A549 (cell line): ENCODE results near the gene ATF3.

ENCODE experiments used
- HMGXB4 ChIP-seq: fragments of 250-450 bp; sonication (Bioruptor Pico); IDR thresholded peaks from 2 replicates; pipeline ENCODE4 v1.5.0; 2021; ENCODE audit warnings: mild to moderate bottlenecking, moderate library complexity, borderline replicate concordance
- MAX ChIP-seq: IDR thresholded peaks from 2 replicates; pipeline ENCODE4 v1.6.1; 2012
- REST ChIP-seq: fragments of 200-600 bp; sonication (generic); IDR thresholded peaks from 2 replicates; pipeline ENCODE4 v1.6.1; 2016; ENCODE audit warnings: antibody characterized with exemption, mild to moderate bottlenecking, moderate library complexity

DNA sequence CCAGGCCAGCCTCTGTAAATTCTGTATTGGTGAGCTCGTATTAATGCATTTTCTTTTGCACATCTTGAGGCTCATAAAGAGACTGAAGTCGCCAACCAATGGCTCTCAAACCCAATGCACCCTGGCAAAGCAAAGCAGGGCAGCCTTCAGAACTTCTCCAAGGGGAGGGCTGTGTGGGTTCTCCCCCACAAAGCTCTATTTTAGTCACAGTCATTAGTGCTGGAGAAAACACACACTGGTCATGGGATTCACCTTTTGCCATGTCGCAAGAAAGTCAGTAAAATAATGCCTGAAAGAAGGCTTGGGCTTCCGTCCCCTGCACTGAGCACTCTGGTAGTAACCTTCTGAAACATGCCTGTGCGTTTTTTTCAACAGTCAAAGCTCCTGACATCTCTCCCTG lies 26.3 kb upstream of the ATF3 start:
- TF ChIP-seq HMGXB4 (CRISPR knock-in tag) (no peak), REST (no peak), MAX (no peak)
